RWPE1 (cell line): Measurements from ENCODE around the gene GNAZ.

Experiments
- CTCF ChIA-PET: fragments of 350-600 bp; sonication (Branson Sonifier 250); formaldehyde crosslinking; extraction: SDS; loops from one replicate; lab custom pipeline; 2021; lab: Yijun Ruan, JAX
- POLR2A ChIA-PET: fragments of 400-600 bp; formaldehyde crosslinking; extraction: SDS; loops from one replicate; lab custom pipeline; 2020; ENCODE audit warnings: antibody characterized with exemption; ENCODE audit not compliant: low non-redundant PET; lab: Yijun Ruan, JAX
- DNase-seq: peaks from one replicate; pipeline ENCODE4 v3.0.0; 2012; ENCODE audit warnings: low spot score
- H3K27ac ChIP-seq: fragments of 450-650 bp; 2 replicates; pipeline ENCODE4 v1.5.1; 2017
- CTCF ChIP-seq: fragments of 450-650 bp; conservative IDR thresholded peaks from 2 replicates; pipeline ENCODE4 v1.5.1; 2017; ENCODE audit warnings: low read depth, mild to moderate bottlenecking

The GNAZ gene

DNA sequence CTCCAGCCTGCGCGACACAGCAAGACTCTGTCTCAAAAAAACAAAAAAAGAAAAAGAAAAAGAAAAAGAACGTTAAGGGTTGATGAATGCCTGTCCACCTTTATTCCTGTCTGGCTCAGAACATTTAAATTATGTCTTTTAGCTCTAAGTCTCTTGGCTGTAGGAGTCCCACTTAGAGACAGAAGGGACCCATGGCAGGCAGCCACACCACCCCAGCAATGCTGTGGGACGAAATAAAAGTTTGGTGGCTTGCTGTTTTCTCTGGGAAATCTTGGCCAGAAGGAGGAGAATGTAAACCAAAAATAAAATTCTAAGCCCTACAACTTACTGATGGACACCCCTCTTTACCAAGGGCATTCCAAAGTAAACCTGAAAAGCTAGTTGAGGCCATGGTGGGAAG lies 38.9 kb upstream of the GNAZ start:
- no peak for TF ChIP-seq CTCF
- ChIA-PET CTCF (no interaction called here), POLR2A (no interaction called here)
- H3K27ac ChIP-seq = no peak overlapping the region
- no peak for DNase-seq

DNA sequence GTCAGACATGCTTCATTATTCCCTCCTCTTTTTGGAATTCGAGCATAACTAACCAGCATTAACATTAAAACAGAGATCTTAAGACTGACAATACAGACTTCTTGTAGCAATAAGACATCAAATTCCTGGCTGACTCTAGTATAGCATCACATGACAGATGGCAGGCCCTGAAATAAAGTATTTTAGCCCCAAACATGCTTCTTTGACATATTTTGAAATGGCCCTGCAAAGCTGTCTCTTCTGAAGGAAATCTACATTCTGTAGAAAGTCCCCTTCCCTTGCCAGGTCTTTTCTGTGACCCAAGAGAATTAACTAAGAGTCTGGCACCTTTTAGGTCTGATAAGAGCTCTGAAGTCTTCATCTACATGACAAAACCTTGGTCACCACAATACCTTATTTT lies 38.5 kb upstream of the GNAZ start:
- TF ChIP-seq CTCF = no peak
- CTCF ChIA-PET = no interaction called here
- no peak overlapping the region for H3K27ac ChIP-seq
- no peak for DNase-seq
- POLR2A ChIA-PET = no interaction called here

DNA sequence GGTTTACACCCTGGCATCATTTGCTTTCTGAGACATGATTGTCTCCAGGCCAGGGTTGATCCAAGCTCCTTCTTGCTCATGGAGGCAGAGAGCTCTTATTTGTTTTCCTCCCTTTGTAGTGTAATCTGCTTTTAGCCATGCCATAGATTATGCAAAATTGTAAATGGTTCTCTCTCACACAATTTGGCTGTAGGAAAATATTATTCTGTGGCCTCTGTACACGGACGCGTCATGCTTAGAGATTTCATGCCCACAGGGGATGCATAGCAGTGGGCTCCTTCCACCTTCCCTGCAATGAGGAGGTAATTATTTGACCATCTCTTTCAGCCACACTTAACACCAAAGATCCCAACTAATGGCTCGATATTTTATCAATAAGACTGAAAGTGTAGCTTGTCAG lies 37.7 kb upstream of the GNAZ start:
- H3K27ac ChIP-seq = no peak overlapping the region
- ChIA-PET CTCF (no interaction called here), POLR2A (no interaction called here)
- no peak for TF ChIP-seq CTCF
- DNase-seq = no peak

DNA sequence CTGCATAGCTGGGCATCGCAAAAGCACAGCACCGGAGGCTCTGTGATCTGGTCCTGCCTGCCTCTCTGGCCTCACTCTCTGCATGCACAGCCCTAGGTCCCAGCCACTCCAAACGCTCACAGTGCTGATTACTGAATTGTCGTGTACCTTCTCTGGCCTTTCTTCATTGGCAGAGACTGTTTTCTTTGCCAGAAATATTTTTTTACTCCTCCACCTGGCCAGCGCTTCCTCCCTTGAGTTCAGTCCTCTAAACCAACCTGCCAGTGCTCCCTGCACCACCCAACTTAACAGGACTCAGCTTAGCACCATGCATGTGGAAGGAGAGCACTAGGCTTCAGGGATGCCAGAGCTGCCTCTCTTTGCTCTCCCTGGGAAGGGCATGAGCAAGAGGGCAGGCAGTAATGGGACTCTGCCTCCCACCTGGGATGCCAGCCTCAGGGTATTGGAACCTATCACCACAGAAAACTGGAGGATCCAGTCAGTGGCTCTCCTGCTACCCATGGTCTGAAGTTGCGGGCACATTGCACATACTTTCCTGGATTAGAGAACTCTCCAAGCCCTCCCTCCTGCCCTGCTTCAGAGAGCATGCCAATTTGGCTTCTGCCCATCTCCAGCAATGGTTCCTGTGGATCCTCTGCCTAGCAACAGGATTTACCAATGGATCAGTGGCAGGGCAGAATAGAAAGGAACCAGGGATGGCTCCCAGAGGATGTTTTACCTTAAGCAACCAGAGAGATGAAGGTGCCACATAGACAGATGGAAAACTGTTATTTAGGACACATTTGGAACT lies 37.0 kb upstream of the GNAZ start:
- H3K27ac ChIP-seq = no peak overlapping the region
- no peak for DNase-seq
- TF ChIP-seq CTCF = no peak
- CTCF ChIA-PET = no interaction called here
- POLR2A ChIA-PET = no interaction called here

DNA sequence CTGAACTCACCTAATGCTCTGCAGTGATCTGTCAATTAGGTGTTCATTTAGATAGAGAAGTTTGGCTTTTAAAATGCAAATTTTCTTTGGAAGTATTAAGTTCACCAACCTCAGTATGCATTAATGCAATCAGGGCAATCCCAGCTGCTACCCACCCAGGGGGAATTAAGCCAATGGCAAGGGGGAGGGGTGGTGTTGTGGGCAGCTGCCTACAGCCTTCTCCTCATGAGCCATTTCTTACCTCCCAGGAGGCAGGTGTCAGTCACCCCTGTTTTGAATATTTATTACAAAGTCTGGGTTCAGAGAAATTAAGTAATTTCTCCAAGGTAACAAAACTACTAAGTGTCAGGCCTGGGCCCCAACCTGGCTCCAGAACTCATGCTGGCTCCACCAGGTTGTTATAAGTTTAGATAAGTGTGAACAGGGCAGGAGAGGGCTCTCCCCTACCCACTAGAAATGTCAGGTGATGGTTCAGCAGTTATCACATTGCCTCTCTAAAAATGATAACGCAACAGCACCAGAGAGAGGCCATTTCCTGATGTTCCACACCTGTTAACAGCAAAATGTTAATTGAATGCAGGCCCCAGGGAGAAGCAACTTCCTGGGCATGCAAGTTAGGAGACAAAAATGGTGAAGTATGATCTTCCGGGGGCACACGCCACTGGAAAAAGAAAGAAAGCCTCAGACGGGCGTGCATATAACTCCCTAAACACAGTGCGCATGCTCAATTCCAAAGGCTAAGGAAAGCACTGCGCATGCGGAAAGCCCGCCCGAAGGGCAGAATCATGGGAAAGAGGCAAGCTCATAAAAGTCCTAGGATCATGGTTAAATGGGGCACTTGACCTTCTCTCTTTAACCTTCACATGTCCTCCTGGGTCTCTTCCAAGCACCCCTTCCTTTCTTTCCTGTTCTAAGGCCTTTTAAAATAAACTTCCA lies 35.4 kb upstream of the GNAZ start:
- ChIA-PET CTCF (no interaction called here), POLR2A (no interaction called here)
- no peak for TF ChIP-seq CTCF
- no peak for DNase-seq
- no peak overlapping the region for H3K27ac ChIP-seq

DNA sequence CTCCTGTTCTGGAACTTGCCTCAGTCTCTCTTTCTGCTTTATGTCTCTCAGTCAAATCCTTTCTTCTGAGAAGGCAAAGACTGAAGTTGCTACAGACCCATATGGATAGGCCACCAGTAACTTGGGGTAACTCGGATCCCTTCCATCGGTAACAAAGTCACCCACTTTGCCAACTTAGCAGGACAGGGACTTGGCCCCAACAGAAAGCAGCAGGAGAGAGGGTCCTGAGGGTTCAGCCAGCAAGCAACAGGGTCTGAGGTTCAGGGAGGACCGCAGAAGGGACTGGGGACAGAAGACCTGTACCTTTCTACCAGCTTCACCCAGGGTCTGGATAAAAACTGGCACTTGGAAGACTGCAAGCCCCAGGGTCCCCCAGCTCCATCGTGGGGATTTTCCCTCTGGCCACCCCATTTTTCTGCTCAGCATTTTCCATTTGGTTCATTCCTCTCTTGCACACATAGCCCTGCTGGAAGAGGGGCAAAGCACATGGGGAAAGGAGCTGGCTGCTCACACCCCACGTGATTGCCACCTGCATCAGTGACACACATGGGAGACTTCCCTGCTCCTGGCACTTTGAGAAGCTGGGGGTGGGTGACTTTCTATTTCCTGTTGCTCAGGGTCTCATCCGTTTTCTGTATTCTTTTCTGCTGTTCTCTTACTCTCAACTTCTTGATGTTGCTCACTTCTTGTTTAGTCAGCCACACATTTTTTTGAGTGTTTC lies 34.6 kb upstream of the GNAZ start:
- ChIA-PET CTCF (interaction anchor here (1.0 kb wide), 1 partner anchor 14 kb away, joined by 3 read pairs; no protein-coding TSS in a partner anchor), POLR2A (no interaction called here)
- TF ChIP-seq CTCF = no peak
- no peak for DNase-seq
- no peak overlapping the region for H3K27ac ChIP-seq
